ENCODE results near the gene PCDH1. TPM values are rescaled to one million over a fixed set of nuclear protein-coding genes. Genes with fewer than 3 reads are reported as not detected.
"Not testable (repeated sequence)": the region's sequence is repeated elsewhere in the genome, so short reads cannot be mapped to it uniquely, and the experiment has no call there.

PCDH1 gene
- total RNA-seq, 1 donor from 2014 or later: 6.2 TPM

DNA sequence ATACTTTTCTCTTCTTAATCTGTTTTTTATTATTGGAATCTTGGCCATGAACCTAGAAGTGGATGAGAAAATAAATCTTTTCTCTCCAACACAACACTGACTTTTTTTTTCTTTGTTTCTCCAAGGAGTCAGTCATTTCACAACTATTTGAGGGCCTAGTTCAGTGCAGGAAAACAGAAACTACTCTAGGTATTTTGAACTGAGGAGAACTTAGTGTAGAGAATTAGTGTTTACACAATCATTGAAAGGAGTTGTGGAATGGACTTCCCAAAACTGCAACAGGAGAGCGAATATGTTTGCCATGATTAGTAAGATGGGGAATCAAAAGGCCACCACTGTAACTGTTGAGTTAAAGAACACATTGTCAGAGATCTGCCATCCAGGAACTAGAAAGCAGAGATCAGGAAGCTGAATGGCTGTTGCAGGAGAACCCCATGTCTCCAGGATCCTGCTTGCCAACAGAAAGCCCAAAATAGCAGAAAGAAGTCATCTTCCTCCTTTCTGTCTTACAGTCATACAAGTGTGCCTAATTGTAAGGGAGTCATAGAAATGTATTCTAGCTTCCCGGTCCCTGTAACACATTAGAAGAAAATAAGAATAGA is 20.3 kb upstream of the PCDH1 start:
- DNase-seq (ENCODE audit: low read depth in 2 of 2): no peak

DNA sequence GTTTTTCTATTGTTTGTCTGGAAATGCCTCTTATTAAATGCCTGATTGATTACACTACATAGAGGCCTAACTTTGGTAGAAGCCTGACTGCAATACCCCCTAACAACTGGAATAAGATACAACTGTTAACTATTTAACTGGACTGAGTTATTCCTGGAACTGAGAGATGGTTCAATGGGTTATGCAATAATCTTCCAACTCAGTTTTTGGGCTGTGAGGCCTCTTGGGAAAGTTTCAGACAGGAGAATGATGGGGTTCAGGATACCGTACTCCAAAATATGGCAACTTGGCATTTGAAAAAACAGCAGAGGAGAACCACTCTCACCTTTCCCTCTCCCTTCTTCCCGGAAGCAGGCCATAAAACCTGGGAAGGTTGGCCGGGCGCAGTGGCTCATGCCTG is 19.2 kb upstream of the PCDH1 start:
- DNase-seq (ENCODE audit: low read depth in 2 of 2): no peak

DNA sequence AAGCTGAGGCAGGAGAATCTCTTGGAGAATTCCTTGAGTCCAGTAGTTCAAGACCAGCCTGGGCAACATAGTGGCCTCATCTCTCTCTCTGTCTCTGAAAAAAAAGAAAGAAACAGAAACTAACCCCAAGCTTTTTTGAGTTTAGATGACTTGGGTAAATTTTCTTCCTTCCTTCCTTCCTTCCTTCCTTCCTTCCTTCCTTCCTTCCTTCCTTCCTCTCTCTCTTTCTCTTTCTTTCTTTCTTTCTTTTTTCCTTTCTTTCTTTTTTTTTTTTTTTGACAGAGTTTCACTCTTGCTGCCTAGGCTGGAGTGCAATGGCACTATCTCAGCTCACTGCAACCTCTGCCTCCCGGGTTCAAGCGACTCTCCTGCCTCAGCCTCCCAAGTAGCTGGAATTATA is 12.2 kb upstream of the PCDH1 start:
- DNase-seq (ENCODE audit: low read depth in 2 of 2): not testable (repeated sequence)

DNA sequence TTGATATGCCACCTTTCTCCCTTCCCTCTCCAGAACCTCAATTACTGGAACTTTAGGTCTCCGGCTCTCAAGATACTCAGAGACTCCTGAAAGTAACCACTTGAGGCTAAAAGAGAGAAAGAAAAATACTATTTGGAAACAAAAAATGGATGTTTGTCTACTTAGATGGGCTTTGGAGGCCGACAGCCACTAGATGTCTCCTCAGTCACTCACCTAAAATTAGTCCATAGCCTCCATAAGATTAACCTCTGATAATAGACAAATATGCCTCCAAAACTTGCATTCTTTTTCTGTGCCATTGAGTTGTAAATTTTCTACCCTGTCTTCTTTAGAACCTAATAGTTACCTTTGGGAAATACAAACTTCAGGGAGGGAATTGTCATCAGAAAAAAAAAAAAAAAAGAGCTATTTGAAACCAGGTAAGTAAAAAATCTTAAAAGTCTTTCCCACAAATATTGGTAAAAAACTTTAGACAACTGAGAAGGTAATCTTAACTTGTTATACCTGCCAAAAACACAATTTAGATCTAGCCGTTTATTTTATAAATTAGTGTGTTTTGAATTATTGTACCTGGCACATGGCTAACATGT is 11.2 kb upstream of the PCDH1 start:
- DNase-seq (ENCODE audit: low read depth in 2 of 2): peak; percentile 48 to 71

DNA sequence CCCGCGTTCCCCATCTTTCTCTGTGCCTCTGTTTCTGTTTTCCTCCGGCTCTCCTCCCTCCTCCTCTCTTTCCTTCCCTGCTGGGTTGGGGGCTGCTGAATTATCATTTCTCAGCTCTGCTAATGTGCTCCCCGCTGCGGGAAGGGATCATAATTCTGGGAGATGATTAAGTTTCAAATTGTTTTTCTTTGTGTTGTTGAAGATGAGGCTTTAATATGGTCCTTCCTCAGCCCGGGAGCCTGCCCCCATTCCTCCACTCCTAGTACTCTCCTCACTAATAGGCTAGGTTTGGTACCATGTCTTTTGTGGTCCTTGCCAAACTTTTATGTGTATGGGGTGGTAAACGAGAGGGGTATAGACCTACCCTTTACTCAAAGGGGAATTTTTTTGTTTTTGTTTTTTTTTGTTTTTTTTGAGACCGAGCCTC is 5.7 kb upstream of the PCDH1 start:
- DNase-seq (ENCODE audit: low read depth in 2 of 2): no peak

DNA sequence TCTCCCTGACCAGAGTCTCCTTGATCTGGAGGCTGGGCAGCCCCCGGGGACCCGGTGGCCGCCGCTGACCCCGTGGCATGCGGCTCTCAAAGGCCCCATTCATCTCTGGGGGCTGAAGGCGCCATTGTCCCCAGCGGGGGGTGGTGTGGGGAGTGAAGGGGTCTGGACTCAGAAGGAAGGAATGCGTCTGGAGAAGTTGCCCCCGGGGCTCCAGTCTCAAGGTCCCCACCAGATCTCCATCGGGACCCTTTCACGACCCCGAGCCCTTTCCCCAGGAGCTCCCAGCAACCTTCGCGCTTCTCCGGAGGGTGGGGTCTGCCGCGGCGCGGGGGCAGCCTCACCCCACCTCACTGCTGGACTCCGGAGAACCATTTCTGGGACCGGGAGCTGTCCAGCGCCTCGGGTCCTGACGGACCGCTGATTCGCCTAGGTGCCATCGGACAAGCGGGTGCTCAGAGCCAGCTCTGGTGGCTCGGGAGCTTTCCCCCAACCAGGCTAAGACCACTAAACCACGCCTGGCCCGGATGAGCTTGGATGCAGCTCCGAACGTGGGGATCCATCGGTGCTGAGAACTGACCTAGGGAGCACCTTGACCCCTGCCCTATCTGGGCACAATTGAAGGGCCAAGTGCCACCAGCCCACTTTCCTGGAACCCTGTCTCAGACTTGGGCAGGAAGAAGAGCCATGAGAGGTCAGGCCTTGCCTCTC is 5.1 kb upstream of the PCDH1 start:
- DNase-seq (ENCODE audit: low read depth in 2 of 2): peak; percentile 53 to 57

DNA sequence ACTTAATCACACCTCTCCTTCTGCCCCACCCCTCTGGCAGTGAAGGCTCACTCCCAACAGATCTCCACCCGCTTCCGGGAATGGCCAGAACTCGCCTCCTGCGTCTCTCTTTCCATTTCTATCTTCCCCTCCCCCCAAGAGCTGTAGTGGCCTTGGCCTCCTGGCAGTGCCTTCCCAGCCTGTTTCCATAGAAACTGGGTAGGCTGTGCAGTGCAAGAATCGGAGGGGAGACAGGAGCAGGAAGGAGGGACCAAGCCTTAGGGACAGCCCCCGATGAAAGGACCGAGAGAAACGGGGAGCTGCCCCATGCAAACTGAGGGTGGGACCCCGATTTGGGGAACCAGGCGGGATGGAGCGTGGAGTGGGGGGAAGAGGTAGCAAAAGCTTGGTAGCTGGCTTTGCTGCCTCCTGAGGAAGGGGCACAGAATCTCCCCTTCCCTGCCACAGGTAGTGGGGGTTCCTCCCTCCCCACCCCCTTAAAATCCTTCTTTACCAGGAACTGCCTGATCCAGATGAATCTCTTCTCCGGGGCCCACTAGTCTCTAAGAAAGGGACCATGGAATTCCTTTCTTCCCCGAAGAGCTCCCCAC is 4.5 kb upstream of the PCDH1 start:
- no peak for DNase-seq (ENCODE audit: low read depth in 2 of 2)

DNA sequence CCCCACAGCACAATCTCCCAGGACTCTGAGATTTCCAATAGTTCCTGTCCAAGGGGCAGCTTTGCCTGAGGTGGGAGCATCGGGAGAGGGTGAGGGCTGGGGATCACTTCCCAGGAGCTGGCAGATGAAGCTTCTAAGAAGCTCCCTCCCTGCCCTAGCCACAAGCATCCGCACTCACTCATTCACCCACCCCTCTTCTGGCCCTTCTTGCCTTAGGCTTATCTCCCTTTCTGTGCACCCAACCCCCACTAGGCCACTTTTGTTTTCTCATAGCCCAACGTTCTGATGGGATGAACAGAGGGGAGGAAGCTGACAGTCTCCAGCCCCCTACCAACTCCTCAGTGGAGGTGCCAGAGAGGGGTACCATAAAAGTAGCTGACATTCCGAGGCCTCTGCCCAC is 3.7 kb upstream of the PCDH1 start:
- DNase-seq (ENCODE audit: low read depth in 2 of 2): no peak

DNA sequence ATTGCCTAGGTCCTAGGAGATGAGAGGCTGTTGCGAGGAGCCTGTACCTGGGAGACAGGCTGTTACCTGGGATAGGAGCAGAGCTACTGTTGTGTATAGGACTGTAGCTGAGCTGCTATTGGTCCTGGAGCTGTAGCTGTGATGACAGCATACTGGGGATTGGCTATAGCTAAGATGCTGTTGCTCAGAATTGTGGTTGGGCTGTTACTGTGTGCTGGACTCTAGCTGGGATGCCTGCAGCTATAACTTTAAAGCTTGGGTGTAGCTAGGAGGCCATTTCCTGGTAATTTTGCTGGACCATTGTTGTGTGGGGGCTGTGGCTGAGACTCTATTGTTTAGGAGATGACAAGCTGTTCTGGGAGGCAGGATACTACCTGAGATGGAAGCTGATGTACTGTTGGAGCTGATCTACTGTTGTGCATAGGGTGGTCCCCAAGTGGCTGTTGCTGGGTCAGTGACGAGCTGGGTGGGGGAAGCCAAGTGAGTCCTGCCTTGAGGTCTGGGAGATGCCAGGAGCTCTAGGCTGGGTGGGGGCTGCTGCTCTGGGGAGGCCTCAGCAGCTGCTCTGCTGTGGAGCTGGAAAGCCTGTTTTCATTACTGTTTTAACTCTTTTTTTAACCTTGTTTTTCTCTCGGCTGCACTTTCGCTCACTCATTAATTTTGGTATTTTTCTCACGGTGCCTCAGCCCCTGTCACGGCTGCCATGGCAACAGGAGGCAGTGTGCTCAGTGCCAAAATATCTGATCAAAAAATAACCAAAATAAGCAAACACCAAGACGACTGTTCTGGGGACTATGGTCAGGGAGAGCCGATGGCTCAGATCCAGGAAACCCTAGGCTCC is 3.0 kb upstream of the PCDH1 start:
- no peak for DNase-seq (ENCODE audit: low read depth in 2 of 2)

DNA sequence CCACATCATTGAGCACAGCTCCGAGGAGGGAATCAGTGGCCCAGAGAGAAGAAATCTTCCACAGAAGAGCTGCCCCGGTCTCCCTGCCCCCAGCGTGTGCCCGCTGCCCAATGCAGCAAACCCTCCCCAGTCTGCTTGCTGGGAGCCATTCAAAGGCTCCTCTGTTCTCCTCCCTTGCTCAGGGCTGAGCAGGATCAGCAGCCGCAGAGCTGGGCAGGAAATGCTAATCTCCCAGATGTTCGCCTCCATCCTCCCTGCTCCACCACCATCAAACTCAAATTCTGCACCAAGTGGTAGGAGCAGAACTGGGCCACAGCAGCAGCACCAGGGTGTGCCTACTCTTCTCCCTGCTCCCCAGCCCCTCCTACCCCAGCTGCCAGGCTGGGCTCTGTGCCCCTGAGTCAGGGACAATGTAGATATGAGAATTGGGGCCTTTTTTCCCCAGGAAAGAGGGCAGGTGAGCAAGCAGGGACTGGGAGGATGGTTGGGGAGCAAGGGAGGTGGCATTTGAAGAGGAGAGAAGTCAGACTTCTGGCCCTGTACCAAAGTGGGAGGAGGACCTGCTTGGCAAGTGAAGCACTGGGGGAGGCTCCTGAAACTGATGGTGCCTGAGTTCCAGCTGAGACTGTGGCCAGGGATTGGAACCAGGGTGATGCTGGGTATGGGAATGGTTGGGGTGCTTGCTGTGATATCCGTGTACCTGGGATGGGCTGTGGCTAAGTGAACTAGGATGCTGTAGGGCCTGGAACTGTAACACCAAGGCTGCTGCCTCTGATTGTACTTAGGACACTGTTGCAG is 1.9 kb upstream of the PCDH1 start:
- DNase-seq (ENCODE audit: low read depth in 2 of 2): no peak

DNA sequence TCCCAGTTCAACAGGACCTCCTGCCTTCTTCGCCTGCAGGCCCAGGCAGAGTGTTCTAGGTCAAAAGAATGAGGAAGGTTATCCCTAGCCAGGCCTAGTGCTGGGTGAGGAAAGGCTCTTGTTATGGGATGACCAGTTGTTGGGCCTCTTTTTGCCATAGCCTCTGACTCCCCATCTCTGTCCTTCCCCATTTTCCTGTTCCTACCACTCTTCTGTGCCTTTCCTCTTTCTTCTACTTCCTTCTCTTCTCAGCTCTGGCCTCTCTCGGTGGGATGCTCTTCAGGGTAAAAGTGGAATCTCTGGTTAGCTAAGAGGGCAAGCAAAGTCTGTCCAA is 1.2 kb upstream of the PCDH1 start:
- no peak for DNase-seq (ENCODE audit: low read depth in 2 of 2)

DNA sequence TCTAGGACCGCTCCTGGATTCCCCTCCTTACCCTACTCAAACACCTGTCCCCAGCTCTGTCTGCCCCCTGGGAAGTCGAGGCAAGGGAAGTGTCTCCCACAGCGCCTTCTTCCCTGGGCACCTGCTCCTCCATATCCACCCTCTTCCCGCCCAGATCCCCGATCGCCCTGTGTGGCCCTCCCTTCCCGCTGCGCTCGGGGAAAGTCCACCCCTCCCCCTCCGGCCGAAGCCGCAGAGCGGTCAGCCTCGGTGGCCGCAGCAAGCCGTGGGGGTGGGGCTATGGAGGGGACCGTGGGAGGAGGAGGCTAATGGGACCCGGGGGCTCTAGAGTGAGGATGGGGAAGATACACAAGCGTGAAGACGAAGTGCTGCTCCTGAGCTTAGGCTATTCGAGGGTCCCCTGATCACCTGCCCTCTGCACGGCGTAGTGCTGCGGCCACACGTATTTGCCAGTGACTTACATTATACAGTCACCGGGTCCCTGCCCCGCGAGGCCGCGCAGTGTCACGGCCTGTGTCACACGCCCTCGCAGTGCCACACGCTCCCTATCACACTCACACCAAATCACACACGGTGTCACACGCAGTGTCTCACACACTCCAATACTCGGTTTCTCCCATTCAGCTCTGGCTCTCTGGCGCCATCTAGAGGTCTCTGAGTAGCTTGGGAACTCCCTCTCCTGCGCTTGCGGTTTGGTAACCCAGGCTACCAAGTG is 658 bp upstream of the PCDH1 start:
- peak; percentile 92 to 94 for DNase-seq (ENCODE audit: low read depth in 2 of 2)

DNA sequence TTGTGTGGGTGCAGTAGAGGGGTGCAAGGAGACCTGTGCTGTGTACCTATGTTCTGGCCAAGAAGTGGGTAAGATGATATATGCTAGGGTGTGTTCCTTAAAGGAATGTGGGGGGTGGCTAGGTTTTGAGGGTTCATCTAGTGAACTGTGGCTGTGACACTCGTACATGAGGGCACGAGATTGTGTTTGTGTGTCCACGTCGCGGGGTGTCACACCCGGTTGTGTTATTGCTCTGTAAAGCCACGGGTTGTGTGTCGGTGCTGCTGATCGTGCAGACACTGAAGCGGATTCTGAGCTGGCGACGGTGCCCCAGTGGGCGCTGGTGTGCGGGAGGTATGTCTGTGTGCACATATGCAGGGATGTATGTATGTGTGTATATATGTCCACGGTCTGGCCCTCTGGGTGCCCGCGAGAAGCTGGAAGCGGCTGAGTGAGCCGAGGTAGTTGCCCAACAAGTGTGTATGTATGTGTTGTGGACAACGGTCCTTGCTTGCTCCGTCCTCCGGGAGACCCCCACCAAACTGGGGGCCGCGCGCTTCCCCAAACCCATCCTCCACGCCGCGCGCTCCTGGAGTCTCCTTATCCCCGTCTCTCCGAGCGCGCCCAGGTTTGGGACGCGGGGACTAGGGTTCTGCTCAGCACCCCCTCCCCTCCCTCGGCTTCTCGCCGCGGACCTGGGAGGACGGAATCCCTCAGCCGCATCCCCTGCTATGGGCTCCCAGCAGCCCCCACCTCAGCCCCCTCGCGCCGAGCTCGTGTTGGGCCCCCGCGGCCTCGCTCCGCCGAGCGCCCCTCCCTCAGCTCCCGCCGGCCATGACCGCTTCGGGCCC is 639 bp downstream of the PCDH1 start:
- DNase-seq (ENCODE audit: low read depth in 2 of 2): peak; percentile 31 to 47

DNA sequence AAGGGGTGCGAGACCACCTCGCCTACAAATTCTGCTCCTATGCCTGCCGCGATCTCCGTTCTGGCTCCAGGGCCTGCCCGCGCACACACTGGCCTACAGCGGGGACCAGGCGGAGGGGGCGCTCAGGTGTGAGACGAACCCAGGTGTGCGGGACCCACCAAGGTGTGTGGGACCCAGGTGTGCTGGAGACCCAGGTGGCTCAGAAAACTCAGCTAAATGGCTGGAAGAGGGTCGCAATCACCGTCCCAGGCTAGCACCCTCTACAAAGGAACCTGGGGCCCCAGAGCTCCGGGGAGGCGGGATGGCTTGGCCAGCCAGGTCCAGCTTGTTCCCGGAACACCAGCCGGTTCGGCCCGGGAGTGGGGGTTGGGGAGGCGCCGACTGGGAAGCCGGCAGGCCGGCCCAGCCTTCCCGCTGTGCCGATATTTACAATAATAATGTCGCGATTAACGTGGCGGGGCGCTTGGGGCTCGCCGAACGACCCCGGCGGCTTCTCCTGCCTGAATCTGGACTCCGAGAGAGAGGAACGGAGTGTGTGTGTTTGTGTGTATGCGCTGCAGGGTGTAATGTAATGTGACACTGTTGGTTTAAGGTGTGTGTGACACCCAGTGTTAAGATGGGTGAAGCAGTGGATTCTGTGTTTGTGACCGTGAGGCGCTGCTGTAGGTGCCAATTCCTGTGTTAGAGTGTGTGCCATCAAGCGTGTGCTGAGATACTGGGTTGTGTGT is 1.4 kb downstream of the PCDH1 start:
- peak; percentile 16 to 31 for DNase-seq (ENCODE audit: low read depth in 2 of 2)

DNA sequence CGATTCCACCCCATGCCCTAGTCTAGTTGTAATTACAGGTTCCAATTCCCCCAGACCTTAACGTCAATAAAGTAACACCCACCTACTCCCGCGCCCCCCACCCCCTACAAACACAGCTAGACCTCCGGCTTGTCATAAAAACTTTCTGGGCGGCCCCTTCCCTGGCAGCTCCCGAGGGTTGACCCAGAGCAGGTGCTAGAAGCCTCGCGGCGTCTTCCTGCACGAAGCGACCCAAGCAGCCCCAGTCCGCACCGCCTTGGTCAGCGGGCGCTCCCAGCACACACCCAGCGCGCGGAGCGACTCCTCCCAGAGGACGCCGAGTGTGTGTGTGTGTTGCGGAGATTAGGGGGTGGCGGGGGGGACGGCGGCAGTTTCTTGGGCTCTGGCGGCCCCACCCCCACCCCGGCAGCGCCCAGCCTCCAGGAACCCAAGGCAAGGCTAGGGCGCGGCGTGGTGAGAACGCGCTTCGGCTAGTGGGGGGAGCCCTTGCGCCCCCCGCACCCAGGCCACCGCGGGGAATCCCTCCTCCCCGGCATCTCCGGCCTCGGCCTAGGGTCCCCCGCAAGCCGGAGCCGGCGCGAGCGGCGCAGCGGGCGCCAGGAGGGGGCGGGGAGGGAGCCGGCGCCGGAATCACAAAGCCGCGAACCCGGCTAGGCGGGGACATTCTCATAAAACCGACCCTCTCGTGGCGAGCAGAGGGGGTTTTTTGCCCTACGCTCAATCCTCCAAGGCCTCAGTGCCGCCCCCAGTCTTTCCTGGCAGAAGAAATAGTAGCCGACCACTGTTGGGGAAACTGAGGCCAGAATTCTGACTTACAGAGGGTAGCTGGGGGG is 2.2 kb downstream of the PCDH1 start:
- DNase-seq (ENCODE audit: low read depth in 2 of 2): peak in 1 of 2 donors; percentile 66

DNA sequence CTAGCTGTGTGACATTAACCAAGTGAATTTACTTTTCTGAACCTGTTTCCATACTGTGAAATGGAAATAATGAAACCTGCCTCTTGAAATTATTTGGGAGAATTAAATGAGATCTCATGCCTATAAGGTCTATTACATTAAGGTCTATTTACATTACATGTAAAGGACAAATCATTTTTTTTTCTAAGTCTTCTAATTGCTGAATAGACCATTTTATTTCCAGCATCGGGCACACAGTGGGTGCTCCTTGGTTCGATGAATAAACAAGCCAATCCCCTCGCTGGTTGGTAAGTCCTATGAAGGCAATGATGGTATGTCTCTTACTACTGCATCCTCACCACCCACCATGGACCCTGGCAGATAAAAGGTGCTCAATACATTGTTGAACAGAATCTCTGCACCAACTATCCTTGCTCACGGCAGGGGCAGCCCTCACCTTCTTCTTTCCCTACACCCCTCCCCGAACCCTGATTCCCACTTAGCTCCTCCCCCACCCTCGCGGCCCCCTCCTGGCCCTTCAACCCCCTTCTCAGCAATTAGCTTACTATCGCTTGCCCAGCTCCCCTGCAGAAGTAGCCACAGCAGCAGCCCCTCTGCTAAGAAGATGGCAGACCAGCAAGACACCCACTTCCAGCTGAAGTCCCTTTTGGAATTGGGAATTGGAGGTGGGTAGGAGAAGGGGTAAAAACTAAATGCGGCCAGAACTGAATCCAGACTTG is 3.0 kb downstream of the PCDH1 start:
- no peak for DNase-seq (ENCODE audit: low read depth in 2 of 2)

DNA sequence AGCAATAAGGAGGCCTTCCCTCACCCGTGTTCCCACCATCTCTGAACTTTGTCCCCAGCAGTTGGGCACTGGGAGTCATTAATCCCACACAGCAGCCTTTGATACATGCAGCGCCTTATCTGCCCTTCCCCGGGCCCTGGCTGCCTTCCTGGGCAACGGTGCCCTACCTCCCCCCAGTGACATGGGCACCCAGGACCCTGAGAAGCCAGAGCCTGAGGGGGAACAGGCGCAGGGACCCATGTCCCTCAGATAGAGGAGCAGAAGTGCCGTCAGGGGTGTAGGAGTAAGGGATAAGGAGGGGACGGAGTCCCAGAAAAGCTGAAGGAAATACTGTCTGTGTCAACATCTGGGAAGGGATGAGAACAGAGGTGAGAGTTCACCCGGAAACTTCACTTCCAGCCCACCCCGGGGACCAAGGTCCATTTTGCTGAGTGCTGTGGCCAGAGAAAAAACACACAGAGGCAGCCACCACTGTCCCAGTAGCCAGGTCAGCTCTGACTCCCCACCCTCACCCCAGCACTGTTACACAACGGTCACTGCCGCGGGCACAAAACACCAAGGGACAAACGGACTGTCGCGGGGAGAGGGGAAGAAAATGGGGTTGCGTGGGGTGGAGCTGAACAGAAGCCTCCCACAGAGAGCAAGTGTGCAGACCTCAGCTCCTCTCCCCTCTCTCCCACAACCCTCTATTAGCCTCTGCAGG is 3.8 kb downstream of the PCDH1 start:
- no peak for DNase-seq (ENCODE audit: low read depth in 2 of 2)

Data from lung microvascular endothelial cell (primary cell).